ENCODE measurements around the gene NPR3. TPM values are rescaled to one million over a fixed set of nuclear protein-coding genes. Genes with fewer than 3 reads are reported as not detected.

The NPR3 gene
- total and polyA plus RNA-seq, 10 donors, result 0.30 to 52.4 (median 14.3) TPM

GRCh38 chr5:32740651-32741050 lies 29.5 kb downstream of the NPR3 start:
- TF ChIP-seq POLR2A (IDR thresholded peaks at IDR 0.05), result no peak
- no peak for TF ChIP-seq POLR2AphosphoS5 (IDR thresholded peaks at IDR 0.05)
- no peaks in the 10 kb centered on the region for H3K27me3 ChIP-seq (replicated peaks in 1 of 7)
- 51 to 79% (median 72%) methylated on average over 4 of the region's 4 CpGs for WGBS, 5 donors

GRCh38 chr5:32745317-32745716 lies 34.2 kb downstream of the NPR3 start:
- no peak for DNase-seq
- no peak for TF ChIP-seq POLR2AphosphoS5 (IDR thresholded peaks at IDR 0.05)
- no peak for TF ChIP-seq POLR2A (IDR thresholded peaks at IDR 0.05)
- TF ChIP-seq CTCF (IDR thresholded peaks at IDR 0.05 in 8 of 11, conservative IDR thresholded peaks at IDR 0.05 in 3 of 11), result no peak
- Histone ChIP-seq H3K27ac (no peak overlapping the region), H3K9me3 (peaks cover 0 to 18% (median 5%) of the 10 kb centered on the region in 8 donors), H3K4me3 (no peak overlapping the region), H3K36me3 (no peaks in the 10 kb centered on the region), H3K27me3 (replicated peaks in 1 of 7) (no peaks in the 10 kb centered on the region), H3K4me1 (no peaks in the 10 kb centered on the region)
- intact Hi-C loops (cut with DNase I; ENCODE audit: low total_unique reads), result no loop called here
- WGBS, 5 donors, result 7 to 55% (median 49%) methylated on average over 1 to 2 of the region's 2 CpGs

More at GRCh38 chr5:32740651-32741050, 29.5 kb downstream of the NPR3 start:
- no peak for DNase-seq
- Histone ChIP-seq H3K36me3 (peaks cover 0 to 5% (median 0%) of the 10 kb centered on the region in 6 donors), H3K4me1 (no peaks in the 10 kb centered on the region), H3K9me3 (no peaks in the 10 kb centered on the region), H3K27ac (no peak overlapping the region), H3K4me3 (no peak overlapping the region)
- intact Hi-C loops (cut with DNase I; ENCODE audit: low total_unique reads), result no loop called here

GRCh38 chr5:32752411-32752810 lies 41.3 kb downstream of the NPR3 start:
- TF ChIP-seq POLR2A (IDR thresholded peaks at IDR 0.05), result no peak
- TF ChIP-seq CTCF (IDR thresholded peaks at IDR 0.05 in 8 of 11, conservative IDR thresholded peaks at IDR 0.05 in 3 of 11), result no peak
- Histone ChIP-seq H3K36me3 (no peaks in the 10 kb centered on the region), H3K4me3 (no peak overlapping the region), H3K9me3 (peaks cover 0 to 12% (median 7%) of the 10 kb centered on the region in 8 donors), H3K27me3 (replicated peaks in 1 of 7) (no peaks in the 10 kb centered on the region), H3K4me1 (no peaks in the 10 kb centered on the region), H3K27ac (no peak overlapping the region)
- WGBS, 5 donors, result 82 to 95% (median 86%) methylated on average over 4 of the region's 4 CpGs
- no peak for DNase-seq
- intact Hi-C loops (cut with DNase I; ENCODE audit: low total_unique reads), result no loop called here

- H3K27me3 ChIP-seq (replicated peaks in 1 of 7), result no peaks in the 10 kb centered on the region
- H3K4me3 ChIP-seq, result no peak overlapping the region
- no peaks in the 10 kb centered on the region for H3K4me1 ChIP-seq
- H3K27ac ChIP-seq, result no peak overlapping the region
- H3K9me3 ChIP-seq, result peaks cover 0 to 6% (median 5%) of the 10 kb centered on the region in 8 donors
- 61 to 89% (median 71%) methylated on average over 2 of the region's 2 CpGs for WGBS, 5 donors
- intact Hi-C loops (cut with DNase I; ENCODE audit: low total_unique reads), result no loop called here
- TF ChIP-seq POLR2A (IDR thresholded peaks at IDR 0.05) (no peak), POLR2AphosphoS5 (IDR thresholded peaks at IDR 0.05) (no peak), CTCF (IDR thresholded peaks at IDR 0.05 in 8 of 11, conservative IDR thresholded peaks at IDR 0.05 in 3 of 11) (no peak)
- DNase-seq, result no peak
- no peaks in the 10 kb centered on the region for H3K36me3 ChIP-seq
These were observed 41.9 kb downstream of the NPR3 start for GRCh38 chr5:32753051-32753450.

- H3K27ac ChIP-seq, result no peak overlapping the region
- TF ChIP-seq POLR2A (IDR thresholded peaks at IDR 0.05), result no peak
- no peak for TF ChIP-seq POLR2AphosphoS5 (IDR thresholded peaks at IDR 0.05)
- no peak for TF ChIP-seq CTCF (IDR thresholded peaks at IDR 0.05 in 8 of 11, conservative IDR thresholded peaks at IDR 0.05 in 3 of 11)
- H3K4me3 ChIP-seq, result no peak overlapping the region
- no peak for DNase-seq
- no peaks in the 10 kb centered on the region for H3K27me3 ChIP-seq (replicated peaks in 1 of 7)
- H3K9me3 ChIP-seq, result peaks cover 0 to 6% (median 0%) of the 10 kb centered on the region in 8 donors
- intact Hi-C loops (cut with DNase I; ENCODE audit: low total_unique reads), result no loop called here
- no peaks in the 10 kb centered on the region for H3K36me3 ChIP-seq
- H3K4me1 ChIP-seq, result no peaks in the 10 kb centered on the region
These were observed 42.6 kb downstream of the NPR3 start for GRCh38 chr5:32753765-32754164.

Measured in spleen (tissue), 11 donors.